Small intestine (tissue), 7 donors: Measurements from ENCODE around the gene MS4A6E. TPM values are rescaled to one million over a fixed set of nuclear protein-coding genes. Genes with fewer than 3 reads are reported as not detected.

Source experiments
- DNase-seq, 2 donors: peaks; one replicate each; pipeline versions ENCODE4 v3.0.0 to v3.0.0-alpha.2; 2013
- FAIRE-seq: peaks from 2 replicates; lab custom pipeline; 2012; peaks lifted over from hg19 to GRCh38; lab: Jason Lieb, UNC
- H3K27ac ChIP-seq, 3 donors: one replicate each; pipeline ENCODE4 v1.5.1; 2013; ENCODE audit warnings: low read length in 2 of 3, mild to moderate bottlenecking in 2 of 3, control low read depth in 1 of 3, inconsistent platforms in 1 of 3, low read depth in 1 of 3, moderate library complexity in 1 of 3
- H3K27me3 ChIP-seq, 3 donors: one replicate each; pipeline ENCODE4 v1.6.1; 2013; ENCODE audit warnings: low read length in 3 of 3, inconsistent platforms in 1 of 3; ENCODE audit not compliant: control insufficient read depth in 3 of 3, insufficient read depth in 3 of 3
- H3K36me3 ChIP-seq, 3 donors: one replicate each; pipeline ENCODE4 v1.6.1; 2013; ENCODE audit warnings: low read length in 3 of 3, inconsistent platforms in 1 of 3, low read depth in 1 of 3, mild to moderate bottlenecking in 1 of 3, moderate library complexity in 1 of 3; ENCODE audit not compliant: control insufficient read depth in 3 of 3, insufficient read depth in 2 of 3
- H3K4me1 ChIP-seq, 3 donors: one replicate each; pipeline ENCODE4 v1.6.1; 2013; ENCODE audit warnings: low read length in 2 of 3, inconsistent platforms in 1 of 3, low read depth in 1 of 3, mild to moderate bottlenecking in 1 of 3, moderate library complexity in 1 of 3; ENCODE audit not compliant: control insufficient read depth in 3 of 3, insufficient read depth in 2 of 3
- H3K4me3 ChIP-seq, 3 donors: one replicate each; pipeline ENCODE4 v1.5.1; 2013; ENCODE audit warnings: low read length in 3 of 3, control low read depth in 1 of 3, inconsistent platforms in 1 of 3, low read depth in 1 of 3, mild to moderate bottlenecking in 1 of 3, moderate library complexity in 1 of 3
- H3K9me3 ChIP-seq, 2 donors: one replicate each; pipeline ENCODE4 v1.6.1; 2013; ENCODE audit warnings: low read depth in 1 of 2, low read length in 1 of 2; ENCODE audit not compliant: control insufficient read depth in 2 of 2, insufficient read depth in 1 of 2
- WGBS, 3 donors: extraction: QIAGEN DNeasy Blood & Tissue Kit; methylation state at CpG; one replicate each; pipeline ENCODE4 v1.1.7; 2013; 5-methylcytosine and 5-hydroxymethylcytosine counted together
- polyA plus RNA-seq, 4 donors: library from polyadenylated mRNA; stranded (reverse) in 3 of 4; unstranded in 1 of 4; fragments of 200-250 nt in 3 of 4; fragments of 120-200 nt in 1 of 4; gene quantifications; one replicate each; pipeline versions ENCODE4 v1.2.1 to v1.2.3, GENCODE V29; 2013
- donor health status: healthy with polysubstance abuse.
- donor health status: control.
- donor health status: control.
- donor health status: Bipolar disorder and iron deficiency.
- donor health status: healthy.

Gene MS4A6E
- polyA plus RNA-seq, 4 donors, result 0.18 TPM; not detected in 3

- Histone ChIP-seq H3K27ac (no peak overlapping the region), H3K9me3 (no peaks in the 10 kb centered on the region), H3K4me3 (no peak overlapping the region), H3K4me1 (peaks cover 0 to 11% (median 0%) of the 10 kb centered on the region in 3 donors), H3K27me3 (no peaks in the 10 kb centered on the region), H3K36me3 (no peaks in the 10 kb centered on the region)
- FAIRE-seq (no peak), DNase-seq (peak in 1 of 2 donors; percentile 27)
- WGBS, 3 donors, result 70 to 71% (median 70%) methylated on average over 10 of the region's 10 CpGs
Observed at GRCh38 chr11:60343094-60343704, 16.1 kb downstream of the MS4A6E start.

GRCh38 chr11:60344146-60344545 is 17.1 kb downstream of the MS4A6E start:
- 92 to 98% (median 94%) methylated on average over 2 of the region's 2 CpGs for WGBS, 3 donors
- H3K27ac ChIP-seq, result no peak overlapping the region
- FAIRE-seq (no peak), DNase-seq (no peak)
- H3K4me3 ChIP-seq, result no peak overlapping the region
- H3K4me1 ChIP-seq, result peaks cover 0 to 14% (median 2%) of the 10 kb centered on the region in 3 donors
- no peaks in the 10 kb centered on the region for H3K36me3 ChIP-seq
- H3K27me3 ChIP-seq, result no peaks in the 10 kb centered on the region
- H3K9me3 ChIP-seq, result peaks cover 0 to under 1% of the 10 kb centered on the region in 2 donors

DNA sequence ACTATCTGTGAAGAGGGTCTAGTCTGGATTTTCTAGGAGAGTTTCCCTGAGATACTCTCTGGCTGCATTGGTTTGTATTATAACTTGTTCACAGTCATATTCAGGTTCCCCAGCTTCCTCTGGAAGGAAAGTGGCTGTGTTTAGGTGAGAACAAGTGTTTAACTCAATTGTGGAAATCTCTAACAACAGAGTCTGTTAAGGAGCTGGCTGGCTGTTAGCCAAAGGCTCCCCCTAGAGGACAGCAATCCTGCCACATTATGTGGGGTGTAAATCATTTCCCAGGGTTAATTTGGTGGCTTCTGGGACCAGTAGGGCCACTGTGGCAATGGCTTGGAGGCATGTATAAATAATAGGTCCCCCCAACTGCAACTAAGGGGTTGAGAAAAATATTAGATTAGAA is 18.4 kb downstream of the MS4A6E start:
- Histone ChIP-seq H3K36me3 (no peaks in the 10 kb centered on the region), H3K27ac (no peak overlapping the region), H3K27me3 (no peaks in the 10 kb centered on the region), H3K4me3 (no peak overlapping the region), H3K9me3 (peaks cover 0 to 5% of the 10 kb centered on the region in 2 donors), H3K4me1 (peaks cover 0 to 19% (median 6%) of the 10 kb centered on the region in 3 donors)
- DNase-seq (peak; percentile 21 to 58), FAIRE-seq (no peak)

DNA sequence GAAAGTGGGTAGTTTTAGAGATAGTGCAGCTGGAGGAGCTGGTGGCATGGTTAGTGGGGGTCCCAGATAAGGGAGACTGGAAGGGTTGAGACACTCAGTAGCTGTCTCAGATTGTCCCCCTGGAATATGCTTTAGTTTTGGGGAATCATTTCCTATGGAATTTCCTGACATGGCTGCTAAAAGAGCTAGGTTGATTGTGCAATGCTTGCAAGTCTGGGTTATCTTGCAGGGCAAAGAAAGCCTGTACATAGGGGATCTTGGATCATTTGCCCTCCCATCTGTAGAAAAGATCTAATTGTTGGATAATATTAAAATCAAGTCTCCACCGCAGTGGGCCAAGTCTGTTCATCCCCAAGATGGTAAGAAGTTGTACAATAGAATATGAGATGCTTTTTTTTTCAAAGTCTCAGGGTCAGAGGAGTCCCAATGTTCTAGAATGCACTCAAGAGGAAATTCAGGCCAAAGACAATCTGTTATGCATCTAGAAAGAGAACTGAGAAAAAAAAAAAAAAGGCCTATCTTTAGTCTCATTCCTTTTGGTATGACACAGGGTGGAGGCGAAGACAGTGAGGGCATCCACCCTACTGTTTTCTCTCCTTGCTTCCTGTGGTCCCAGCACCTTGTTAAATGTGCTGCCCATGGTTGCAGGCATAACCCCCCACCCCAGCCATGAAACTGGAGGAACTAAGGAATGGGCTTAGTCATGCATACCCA is 20.2 kb downstream of the MS4A6E start:
- FAIRE-seq (no peak), DNase-seq (no peak)
- Histone ChIP-seq H3K4me3 (no peak overlapping the region), H3K27me3 (no peaks in the 10 kb centered on the region), H3K4me1 (peaks cover 0 to 27% (median 6%) of the 10 kb centered on the region in 3 donors), H3K36me3 (no peaks in the 10 kb centered on the region), H3K27ac (no peak overlapping the region), H3K9me3 (peaks cover 0 to 5% of the 10 kb centered on the region in 2 donors)
- WGBS, 3 donors, result 96 to 97% (median 96%) methylated on average over 2 of the region's 2 CpGs

DNA sequence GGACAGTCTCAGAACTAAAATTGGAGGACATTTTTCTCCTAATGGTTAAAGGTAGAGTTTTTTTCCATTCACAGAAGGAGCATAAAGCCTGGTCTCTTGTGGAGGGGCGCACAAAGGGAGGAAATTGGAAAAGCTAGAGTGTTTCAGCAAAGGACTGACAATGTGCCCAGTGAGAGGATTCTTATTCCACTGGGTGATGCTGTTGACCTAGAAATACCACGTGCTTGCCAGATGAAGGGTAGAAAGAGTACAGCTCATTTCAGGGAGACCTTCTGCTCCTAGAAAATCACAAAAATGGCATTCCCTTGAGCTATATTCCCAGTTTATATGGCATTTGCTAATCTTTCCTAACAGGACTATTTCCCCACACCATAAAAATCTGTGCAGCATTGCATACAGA is 21.1 kb downstream of the MS4A6E start:
- FAIRE-seq, result no peak

GRCh38 chr11:60349990-60350389 is 22.9 kb downstream of the MS4A6E start:
- Histone ChIP-seq H3K27ac (no peak overlapping the region), H3K4me3 (no peak overlapping the region), H3K36me3 (no peaks in the 10 kb centered on the region), H3K4me1 (peaks cover 0 to 27% (median 8%) of the 10 kb centered on the region in 3 donors), H3K27me3 (no peaks in the 10 kb centered on the region), H3K9me3 (peaks cover 0 to 7% of the 10 kb centered on the region in 2 donors)
- WGBS, 3 donors, result 81 to 88% (median 81%) methylated on average over 1 of the region's 1 CpG
- DNase-seq, result peak in 1 of 2 donors; percentile 22
- FAIRE-seq, result no peak

More for the DNA sequence above, 21.1 kb downstream of the MS4A6E start:
- Histone ChIP-seq H3K4me3 (no peak overlapping the region), H3K4me1 (peaks cover 0 to 27% (median 8%) of the 10 kb centered on the region in 3 donors), H3K27me3 (no peaks in the 10 kb centered on the region), H3K36me3 (no peaks in the 10 kb centered on the region), H3K27ac (no peak overlapping the region), H3K9me3 (peaks cover 0 to 5% of the 10 kb centered on the region in 2 donors)
- WGBS, 3 donors, result 56 to 69% (median 62%) methylated on average over 2 of the region's 2 CpGs
- peak; percentile 28 to 41 for DNase-seq

GRCh38 chr11:60357771-60358170 is 30.7 kb downstream of the MS4A6E start:
- no peak overlapping the region for H3K27ac ChIP-seq
- H3K36me3 ChIP-seq, result no peaks in the 10 kb centered on the region
- peaks cover 0 to 3% (median 0%) of the 10 kb centered on the region in 3 donors for H3K4me1 ChIP-seq
- no peaks in the 10 kb centered on the region for H3K27me3 ChIP-seq
- H3K4me3 ChIP-seq, result no peak overlapping the region
- DNase-seq (no peak), FAIRE-seq (no peak)
- peaks cover 0 to 20% of the 10 kb centered on the region in 2 donors for H3K9me3 ChIP-seq
- WGBS, 3 donors, result 32 to 43% (median 35%) methylated on average over 2 of the region's 2 CpGs

GRCh38 chr11:60360621-60361020 is 33.6 kb downstream of the MS4A6E start:
- WGBS, 3 donors, result 89 to 92% (median 90%) methylated on average over 4 of the region's 4 CpGs
- DNase-seq, result no peak
- FAIRE-seq, result no peak
- H3K36me3 ChIP-seq, result no peaks in the 10 kb centered on the region
- no peak overlapping the region for H3K27ac ChIP-seq
- no peaks in the 10 kb centered on the region for H3K27me3 ChIP-seq
- H3K9me3 ChIP-seq, result peaks cover 0 to 18% of the 10 kb centered on the region in 2 donors
- no peaks in the 10 kb centered on the region for H3K4me1 ChIP-seq
- H3K4me3 ChIP-seq, result no peak overlapping the region
